GM23248 (cell line): ENCODE measurements around the gene GLIS2. TPM values are rescaled to one million over a fixed set of nuclear protein-coding genes. Genes with fewer than 3 reads are reported as not detected.
A peak's percentile ranks its signal among the peaks of the same experiment; 100 is the strongest.

Experiments used
- DNase-seq: peaks from one replicate; pipeline ENCODE4 v3.0.0-alpha.2; 2015
- H2AFZ ChIP-seq: fragments of 200-600 bp; sonication (generic); 2 replicates; pipeline ENCODE4 v1.6.1; 2016; ENCODE audit warnings: antibody characterized with exemption
- H3F3A ChIP-seq: fragments of 200-600 bp; sonication (generic); 2 replicates; pipeline ENCODE4 v1.6.1; 2016; ENCODE audit warnings: mild to moderate bottlenecking, antibody characterized with exemption, mixed run types; ENCODE audit not compliant: insufficient read depth
- H3K27ac ChIP-seq: fragments of 200-600 bp; sonication (generic); 2 replicates; pipeline ENCODE4 v1.5.1; 2016; ENCODE audit warnings: mild to moderate bottlenecking
- H3K27me3 ChIP-seq: fragments of 200-600 bp; sonication (generic); replicated peaks from 2 replicates; pipeline ENCODE4 v1.6.1; 2016; ENCODE audit warnings: mild to moderate bottlenecking; ENCODE audit not compliant: insufficient read depth
- H3K36me3 ChIP-seq: fragments of 200-600 bp; sonication (generic); 2 replicates; pipeline ENCODE4 v1.6.1; 2016; ENCODE audit warnings: low read depth, mild to moderate bottlenecking
- H3K4me1 ChIP-seq: fragments of 200-600 bp; sonication (generic); 2 replicates; pipeline ENCODE4 v1.6.1; 2016; ENCODE audit warnings: mild to moderate bottlenecking; ENCODE audit not compliant: insufficient read depth
- H3K4me2 ChIP-seq: fragments of 200-600 bp; sonication (generic); one replicate; pipeline ENCODE4 v1.6.1; 2016; ENCODE audit warnings: mild to moderate bottlenecking; ENCODE audit not compliant: unreplicated experiment
- H3K4me3 ChIP-seq: fragments of 200-600 bp; sonication (generic); 2 replicates; pipeline ENCODE4 v1.5.1; 2016; ENCODE audit warnings: mild to moderate bottlenecking
- H3K79me2 ChIP-seq: fragments of 200-600 bp; sonication (generic); 2 replicates; pipeline ENCODE4 v1.6.1; 2016; ENCODE audit warnings: mild to moderate bottlenecking; ENCODE audit not compliant: insufficient read depth
- H3K9ac ChIP-seq: fragments of 200-600 bp; sonication (generic); 2 replicates; pipeline ENCODE4 v1.6.1; 2016; ENCODE audit warnings: mild to moderate bottlenecking
- H3K9me2 ChIP-seq: fragments of 200-600 bp; sonication (generic); 2 replicates; pipeline ENCODE4 v1.6.1; 2016; ENCODE audit warnings: mixed run types, mild to moderate bottlenecking, moderate library complexity; ENCODE audit not compliant: insufficient read depth
- H3K9me3 ChIP-seq: fragments of 200-600 bp; sonication (generic); one replicate; pipeline ENCODE4 v1.6.1; 2017; ENCODE audit warnings: low read depth
- H4K20me1 ChIP-seq: fragments of 200-600 bp; sonication (generic); 2 replicates; pipeline ENCODE4 v1.6.0; 2016; ENCODE audit not compliant: insufficient read depth
- EZH2 ChIP-seq: fragments of 200-600 bp; sonication (generic); IDR thresholded peaks from 2 replicates; pipeline ENCODE4 v1.6.1; 2018; ENCODE audit warnings: antibody characterized with exemption, mild to moderate bottlenecking; ENCODE audit not compliant: insufficient read depth, poor library complexity, severe bottlenecking
- EZH2phosphoT487 ChIP-seq: fragments of 200-600 bp; sonication (generic); IDR thresholded peaks from 2 replicates; pipeline ENCODE4 v1.6.1; 2018; ENCODE audit warnings: antibody characterized with exemption, moderate library complexity, mild to moderate bottlenecking, low read depth; ENCODE audit not compliant: insufficient read depth
- WGBS, 2 experiments: methylation state at CpG; one replicate each; pipeline ENCODE4 v1.1.6; 2015 to 2017; ENCODE audit warnings: low lambda C conversion rate in 2 of 2, low coverage in 1 of 2; ENCODE audit errors: missing lambda C conversion rate in 2 of 2; 5-methylcytosine and 5-hydroxymethylcytosine counted together
- in situ Hi-C: fragments of 300-500 bp; cut with MboI; formaldehyde crosslinking; loops from 2 replicates; pipeline ENCODE4 v1.15.0; 2020
- polyA plus RNA-seq: library from polyadenylated mRNA; unstranded; fragments of >200 nt; fragmentation: Nextera tagmentation; extraction: Ambion mirVana; gene quantifications from 2 replicates; pipeline ENCODE4 v1.2.1, GENCODE V29; 2016
- total RNA-seq: library from RNA; depleted of rRNA; stranded (reverse); fragments of >200 nt; shearing (Covaris generic); gene quantifications from 2 replicates; pipeline ENCODE4 v1.2.3, GENCODE V29; 2014

Gene GLIS2
- total and polyA plus RNA-seq, 2 experiments from 2014 or later, result 2.9 to 6.8 TPM

DNA sequence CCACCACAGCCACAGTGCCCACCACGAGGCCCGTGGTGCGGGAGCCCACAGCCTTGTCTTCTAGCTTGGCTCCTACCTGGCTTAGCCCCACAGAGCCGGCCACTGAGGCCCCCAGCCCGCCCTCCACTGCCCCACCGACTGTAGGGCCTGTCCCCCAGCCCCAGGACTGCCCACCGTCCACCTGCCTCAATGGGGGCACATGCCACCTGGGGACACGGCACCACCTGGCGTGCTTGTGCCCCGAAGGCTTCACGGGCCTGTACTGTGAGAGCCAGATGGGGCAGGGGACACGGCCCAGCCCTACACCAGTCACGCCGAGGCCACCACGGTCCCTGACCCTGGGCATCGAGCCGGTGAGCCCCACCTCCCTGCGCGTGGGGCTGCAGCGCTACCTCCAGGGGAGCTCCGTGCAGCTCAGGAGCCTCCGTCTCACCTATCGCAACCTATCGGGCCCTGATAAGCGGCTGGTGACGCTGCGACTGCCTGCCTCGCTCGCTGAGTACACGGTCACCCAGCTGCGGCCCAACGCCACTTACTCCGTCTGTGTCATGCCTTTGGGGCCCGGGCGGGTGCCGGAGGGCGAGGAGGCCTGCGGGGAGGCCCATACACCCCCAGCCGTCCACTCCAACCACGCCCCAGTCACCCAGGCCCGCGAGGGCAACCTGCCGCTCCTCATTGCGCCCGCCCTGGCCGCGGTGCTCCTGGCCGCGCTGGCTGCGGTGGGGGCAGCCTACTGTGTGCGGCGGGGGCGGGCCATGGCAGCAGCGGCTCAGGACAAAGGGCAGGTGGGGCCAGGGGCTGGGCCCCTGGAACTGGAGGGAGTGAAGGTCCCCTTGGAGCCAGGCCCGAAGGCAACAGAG, 66.3 kb downstream of the GLIS2 start:
- peak overlapping the region; percentile 90 for H3K27ac ChIP-seq
- no peak overlapping the region for H2AFZ ChIP-seq
- H4K20me1 ChIP-seq, result no peaks in the 10 kb centered on the region
- 88 to 89% methylated on average over 38 to 45 of the region's 55 CpGs for WGBS, 2 experiments
- peaks cover 46% of the 10 kb centered on the region for H3K79me2 ChIP-seq
- H3K27me3 ChIP-seq, result no peaks in the 10 kb centered on the region
- peaks cover 40% of the 10 kb centered on the region for H3F3A ChIP-seq
- in situ Hi-C loops, result no loop called here
- no peak overlapping the region for H3K4me2 ChIP-seq
- TF ChIP-seq EZH2phosphoT487 (no peak), EZH2 (no peak)
- no peaks in the 10 kb centered on the region for H3K9me2 ChIP-seq
- peaks cover 7% of the 10 kb centered on the region; the same call in 1 of the 2 replicates for H3K36me3 ChIP-seq
- H3K9me3 ChIP-seq, result no peaks in the 10 kb centered on the region
- no peak overlapping the region for H3K4me3 ChIP-seq
- no peak for DNase-seq
- peaks cover 73% of the 10 kb centered on the region for H3K4me1 ChIP-seq
- peak overlapping the region; percentile 70; the same call in 1 of the 2 replicates for H3K9ac ChIP-seq

DNA sequence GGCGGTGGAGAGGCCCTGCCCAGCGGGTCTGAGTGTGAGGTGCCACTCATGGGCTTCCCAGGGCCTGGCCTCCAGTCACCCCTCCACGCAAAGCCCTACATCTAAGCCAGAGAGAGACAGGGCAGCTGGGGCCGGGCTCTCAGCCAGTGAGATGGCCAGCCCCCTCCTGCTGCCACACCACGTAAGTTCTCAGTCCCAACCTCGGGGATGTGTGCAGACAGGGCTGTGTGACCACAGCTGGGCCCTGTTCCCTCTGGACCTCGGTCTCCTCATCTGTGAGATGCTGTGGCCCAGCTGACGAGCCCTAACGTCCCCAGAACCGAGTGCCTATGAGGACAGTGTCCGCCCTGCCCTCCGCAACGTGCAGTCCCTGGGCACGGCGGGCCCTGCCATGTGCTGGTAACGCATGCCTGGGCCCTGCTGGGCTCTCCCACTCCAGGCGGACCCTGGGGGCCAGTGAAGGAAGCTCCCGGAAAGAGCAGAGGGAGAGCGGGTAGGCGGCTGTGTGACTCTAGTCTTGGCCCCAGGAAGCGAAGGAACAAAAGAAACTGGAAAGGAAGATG, 67.0 kb downstream of the GLIS2 start:
- H3K9me3 ChIP-seq, result no peaks in the 10 kb centered on the region
- WGBS, 2 experiments, result 63 to 65% methylated on average over 20 to 21 of the region's 21 CpGs
- no peak overlapping the region for H3K4me2 ChIP-seq
- H3K79me2 ChIP-seq, result peaks cover 40% of the 10 kb centered on the region
- H3K36me3 ChIP-seq, result peaks cover 7% of the 10 kb centered on the region; the same call in 1 of the 2 replicates
- peak overlapping the region; percentile 70 for H3K9ac ChIP-seq
- in situ Hi-C loops, result no loop called here
- H3K27me3 ChIP-seq, result no peaks in the 10 kb centered on the region
- H2AFZ ChIP-seq, result no peak overlapping the region
- no peak for TF ChIP-seq EZH2
- TF ChIP-seq EZH2phosphoT487, result no peak
- H4K20me1 ChIP-seq, result no peaks in the 10 kb centered on the region
- H3F3A ChIP-seq, result peaks cover 43% of the 10 kb centered on the region
- DNase-seq, result peak; percentile 34
- no peaks in the 10 kb centered on the region for H3K9me2 ChIP-seq
- H3K4me1 ChIP-seq, result peaks cover 74% of the 10 kb centered on the region
- H3K4me3 ChIP-seq, result no peak overlapping the region
- H3K27ac ChIP-seq, result peak overlapping the region; percentile 90

DNA sequence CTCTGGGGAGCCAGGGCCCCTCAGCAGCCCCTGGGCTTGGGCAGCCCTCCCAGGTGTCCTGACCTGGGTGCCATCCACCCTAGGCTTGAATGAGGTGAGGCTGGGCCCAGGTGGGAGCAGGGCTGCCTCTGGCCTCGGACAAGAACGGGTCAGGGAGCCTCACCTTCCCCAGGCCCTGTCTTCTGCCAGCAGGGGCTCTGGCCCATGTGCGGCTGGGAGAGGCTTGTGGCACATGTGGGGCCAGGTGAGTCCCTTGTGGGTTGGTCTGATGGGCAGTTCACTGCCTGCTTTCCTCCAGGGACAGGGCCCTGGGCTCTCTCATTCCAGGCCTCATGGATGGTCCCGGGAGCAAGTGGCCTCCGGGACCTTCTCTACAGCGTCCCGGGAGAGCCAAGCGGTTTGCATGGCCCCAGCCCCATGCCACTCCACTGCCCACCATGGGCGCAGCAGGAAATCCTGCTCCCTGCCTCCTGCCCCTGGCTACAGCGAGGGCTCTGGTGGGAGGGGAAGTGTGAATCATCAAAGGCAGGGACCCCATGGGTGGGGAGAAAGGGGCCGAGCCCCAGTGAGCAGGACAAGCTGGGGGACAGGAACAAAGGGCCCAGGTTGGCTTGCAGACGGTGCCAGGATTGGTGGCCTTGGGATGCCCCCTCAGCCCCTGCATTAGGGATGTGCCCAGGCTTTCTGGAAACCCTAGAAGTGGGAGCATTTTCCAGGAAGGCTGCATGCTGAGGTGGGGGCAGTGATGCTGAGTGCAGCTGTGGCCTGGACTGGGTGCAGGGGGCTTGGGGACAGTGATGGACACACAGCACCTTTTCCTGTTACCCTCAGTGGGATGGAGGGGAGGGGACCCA, 68.0 kb downstream of the GLIS2 start:
- WGBS, 2 experiments, result 58 to 61% methylated on average over 12 of the region's 12 CpGs
- DNase-seq, result peak; percentile 28
- Histone ChIP-seq H2AFZ (no peak overlapping the region), H4K20me1 (no peaks in the 10 kb centered on the region), H3K4me2 (peak overlapping the region; percentile 18), H3F3A (peaks cover 48% of the 10 kb centered on the region), H3K9ac (peak overlapping the region; percentile 70), H3K79me2 (peaks cover 30% of the 10 kb centered on the region), H3K9me2 (no peaks in the 10 kb centered on the region), H3K4me1 (peaks cover 71% of the 10 kb centered on the region), H3K27me3 (no peaks in the 10 kb centered on the region), H3K9me3 (no peaks in the 10 kb centered on the region), H3K27ac (peak overlapping the region; percentile 90), H3K4me3 (no peak overlapping the region), H3K36me3 (peaks cover 7% of the 10 kb centered on the region; the same call in 1 of the 2 replicates)
- TF ChIP-seq EZH2 (no peak), EZH2phosphoT487 (no peak)
- in situ Hi-C loops, result no loop called here

DNA sequence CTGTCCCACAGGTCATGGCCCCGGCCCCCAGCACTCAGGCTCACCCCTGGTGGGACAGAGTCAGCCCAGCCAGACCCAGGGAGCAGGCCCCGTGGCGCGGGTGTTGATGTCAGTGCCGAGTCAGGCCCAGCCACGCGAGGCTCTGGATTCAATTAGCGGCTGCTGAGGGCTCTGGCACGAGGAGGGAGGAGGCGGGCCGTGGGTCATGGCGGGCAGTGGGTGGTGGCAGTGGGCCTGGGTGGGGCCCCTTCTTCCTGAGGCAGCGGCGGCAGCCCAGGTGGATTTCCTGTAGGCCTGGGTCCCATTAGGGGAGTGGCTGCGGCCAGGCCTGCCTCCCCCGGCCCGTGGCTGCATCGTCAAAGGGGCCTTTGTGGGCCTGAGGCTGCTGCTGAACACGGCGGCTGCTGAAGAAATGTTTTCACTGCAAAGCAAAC, 68.7 kb downstream of the GLIS2 start:
- WGBS, 2 experiments, result 5 to 6% methylated on average over 15 to 18 of the region's 20 CpGs
- Histone ChIP-seq H3K9me3 (no peaks in the 10 kb centered on the region), H3K27me3 (no peaks in the 10 kb centered on the region), H3K9ac (peak overlapping the region; percentile 70), H4K20me1 (no peaks in the 10 kb centered on the region), H2AFZ (no peak overlapping the region), H3K36me3 (peaks cover 7% of the 10 kb centered on the region; the same call in 1 of the 2 replicates), H3K79me2 (peaks cover 23% of the 10 kb centered on the region), H3K4me1 (peaks cover 66% of the 10 kb centered on the region), H3K27ac (peak overlapping the region; percentile 90), H3F3A (peaks cover 48% of the 10 kb centered on the region), H3K4me2 (no peak overlapping the region), H3K9me2 (no peaks in the 10 kb centered on the region), H3K4me3 (no peak overlapping the region)
- peak; percentile 95 for DNase-seq
- TF ChIP-seq EZH2 (no peak), EZH2phosphoT487 (no peak)
- in situ Hi-C loops, result no loop called here
